Measurements from ENCODE around the gene KRT78. TPM values are rescaled to one million over a fixed set of nuclear protein-coding genes. Genes with fewer than 3 reads are reported as not detected.
A peak's percentile ranks its signal among the peaks of the same experiment; 100 is the strongest.

KRT78 gene
- total and polyA plus RNA-seq, 9 of the 15 experiments (the other 6 are each of a cell fraction or from before 2014, with no cell fraction given), result not detected

GRCh38 chr12:52879394-52880351 lies 30.9 kb upstream of the KRT78 start (continued):
- TF ChIP-seq CHD7 (IDR thresholded peaks at IDR 0.05; ENCODE audit: low read depth, low read length) (no peak), NCOA6 (IDR thresholded peaks at IDR 0.05) (no peak), CHD2 (IDR thresholded peaks at IDR 0.05; ENCODE audit: low read depth, low read length) (peak; percentile 57; the same call in 1 of the 2 replicates), HOMEZ (CRISPR knock-in tag; IDR thresholded peaks at IDR 0.05) (peak; percentile 85; the same call in 1 of the 2 replicates), HEY1 (CRISPR knock-in tag; IDR thresholded peaks at IDR 0.05; ENCODE audit: borderline replicate concordance) (no peak), ILF3 (IDR thresholded peaks at IDR 0.05; ENCODE audit: borderline replicate concordance) (no peak), JUNB (CRISPR knock-in tag; conservative IDR thresholded peaks at IDR 0.05) (no peak), CBFA2T3 (IDR thresholded peaks at IDR 0.05) (no peak), FOXO4 (CRISPR knock-in tag; IDR thresholded peaks at IDR 0.05) (no peak), FOXJ2 (tag; IDR thresholded peaks at IDR 0.05) (no peak), ASH1L (IDR thresholded peaks at IDR 0.05; ENCODE audit: borderline replicate concordance, low read depth, partially characterized antibody) (no peak), SMARCC2 (IDR thresholded peaks at IDR 0.05; ENCODE audit: low read depth) (no peak), NFIC (IDR thresholded peaks at IDR 0.05) (peak; percentile 42; the same call in 1 of the 2 replicates)

All from K562 (cell line).